Astrocyte (in vitro differentiated cells and primary cell): ENCODE measurements around the gene CAVIN4.

Source experiments
- EZH2 ChIP-seq: IDR thresholded peaks from 2 replicates; pipeline ENCODE4 v1.6.1; 2012; ENCODE audit warnings: mild to moderate bottlenecking, low read length, inconsistent platforms; ENCODE audit not compliant: insufficient read depth
- TF ChIP-seq, protein P1 (sequence below): IDR thresholded peaks from 2 replicates; pipeline ENCODE4 v1.5.1; 2011; ENCODE audit warnings: low read depth, mild to moderate bottlenecking, inconsistent platforms, low read length, moderate library complexity; ENCODE audit not compliant: insufficient read depth

DNA sequence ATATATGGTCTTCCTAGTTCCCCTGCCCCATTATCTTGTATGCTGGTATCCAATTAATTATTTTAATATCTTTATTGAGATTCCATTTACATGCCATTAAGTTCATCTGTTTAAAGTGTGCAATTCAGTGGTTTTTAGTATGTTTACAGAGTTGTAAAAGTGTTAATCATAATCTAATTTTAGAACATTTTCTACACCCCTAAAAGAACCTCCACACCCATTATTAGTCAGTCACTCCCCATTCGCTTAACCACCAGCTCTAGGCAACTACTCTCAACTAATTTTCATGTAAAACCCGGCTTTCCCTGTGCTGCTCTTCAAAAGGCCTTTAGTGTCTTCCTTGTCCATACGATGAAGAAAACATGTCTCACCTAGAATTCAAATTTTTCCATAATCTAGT, 20.8 kb upstream of the CAVIN4 start:
- TF ChIP-seq, protein P1, sequence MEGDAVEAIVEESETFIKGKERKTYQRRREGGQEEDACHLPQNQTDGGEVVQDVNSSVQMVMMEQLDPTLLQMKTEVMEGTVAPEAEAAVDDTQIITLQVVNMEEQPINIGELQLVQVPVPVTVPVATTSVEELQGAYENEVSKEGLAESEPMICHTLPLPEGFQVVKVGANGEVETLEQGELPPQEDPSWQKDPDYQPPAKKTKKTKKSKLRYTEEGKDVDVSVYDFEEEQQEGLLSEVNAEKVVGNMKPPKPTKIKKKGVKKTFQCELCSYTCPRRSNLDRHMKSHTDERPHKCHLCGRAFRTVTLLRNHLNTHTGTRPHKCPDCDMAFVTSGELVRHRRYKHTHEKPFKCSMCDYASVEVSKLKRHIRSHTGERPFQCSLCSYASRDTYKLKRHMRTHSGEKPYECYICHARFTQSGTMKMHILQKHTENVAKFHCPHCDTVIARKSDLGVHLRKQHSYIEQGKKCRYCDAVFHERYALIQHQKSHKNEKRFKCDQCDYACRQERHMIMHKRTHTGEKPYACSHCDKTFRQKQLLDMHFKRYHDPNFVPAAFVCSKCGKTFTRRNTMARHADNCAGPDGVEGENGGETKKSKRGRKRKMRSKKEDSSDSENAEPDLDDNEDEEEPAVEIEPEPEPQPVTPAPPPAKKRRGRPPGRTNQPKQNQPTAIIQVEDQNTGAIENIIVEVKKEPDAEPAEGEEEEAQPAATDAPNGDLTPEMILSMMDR, result no peak
- TF ChIP-seq EZH2, result no peak
